H1 (cell line): Measurements from ENCODE around the gene FAM227B. TPM values are rescaled to one million over a fixed set of nuclear protein-coding genes. Genes with fewer than 3 reads are reported as not detected.

Source experiments
- BRCA1 ChIP-seq: IDR thresholded peaks from 2 replicates; pipeline ENCODE4 v1.6.1; 2012; ENCODE audit warnings: low read depth, low read length, improper control_type of control experiment
- EZH2 ChIP-seq: fragments of 200-600 bp; sonication (generic); IDR thresholded peaks from 2 replicates; pipeline ENCODE4 v1.7.1; 2012; ENCODE audit warnings: low read depth, mild to moderate bottlenecking, moderate library complexity, low read length, inconsistent platforms; ENCODE audit not compliant: severe bottlenecking
- FOSL1 ChIP-seq: IDR thresholded peaks from 2 replicates; pipeline ENCODE4 v1.6.1; 2011; ENCODE audit warnings: mild to moderate bottlenecking, low read depth, low read length, moderate library complexity; ENCODE audit not compliant: insufficient read depth
- polyA plus RNA-seq, 7 experiments: library from polyadenylated mRNA; depleted of rRNA in 3 of 7; stranded (reverse) in 5 of 7; unstranded in 2 of 7; fragments of >200 nt in 5 of 7; fragments of 200-250 nt in 2 of 7; gene quantifications; 1 replicate in 5 of 7; 2 replicates in 1 of 7; 4 replicates in 1 of 7; pipeline versions ENCODE4 v1.2.1 to v1.2.3, GENCODE V29; 2011 to 2013; ENCODE audit warnings: missing spikeins in 2 of 7, mixed read lengths in 2 of 7
- total RNA-seq: library from RNA; stranded (reverse); fragmentation: NEBNext Ultra II Directional; extraction: Animal tissue kit (Norgen Biotek cat#: 25700); gene quantifications from 2 replicates; pipeline ENCODE4 v1.2.1, GENCODE V29; 2021

Gene FAM227B
- total and polyA plus RNA-seq, 2 of the 8 experiments (the other 6 are each of a cell fraction or from before 2014, with no cell fraction given): 4.0 to 6.5 TPM

DNA sequence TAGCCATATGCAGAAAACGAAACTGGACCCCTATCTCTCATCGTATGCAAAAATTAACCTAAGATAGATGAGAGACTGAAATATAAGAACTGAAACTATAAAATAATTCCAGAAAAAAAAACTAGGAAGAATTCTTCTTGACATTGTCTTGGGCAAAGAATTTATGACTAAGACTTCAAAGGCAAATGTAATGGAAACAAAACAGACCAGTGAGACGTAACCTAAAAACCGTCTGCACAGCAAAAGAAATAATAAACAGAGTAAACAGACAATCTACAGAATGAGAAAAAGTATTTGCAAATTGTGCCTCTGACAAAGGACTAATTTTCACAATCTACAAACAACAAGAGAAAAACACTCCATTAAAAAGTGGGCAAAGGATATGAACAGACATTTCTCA is 92.3 kb downstream of the FAM227B start (continued):
- TF ChIP-seq FOSL1 (no peak), BRCA1 (no peak), EZH2 (no peak)
